ENCODE measurements around the gene CRACR2B.

Gene CRACR2B

DNA sequence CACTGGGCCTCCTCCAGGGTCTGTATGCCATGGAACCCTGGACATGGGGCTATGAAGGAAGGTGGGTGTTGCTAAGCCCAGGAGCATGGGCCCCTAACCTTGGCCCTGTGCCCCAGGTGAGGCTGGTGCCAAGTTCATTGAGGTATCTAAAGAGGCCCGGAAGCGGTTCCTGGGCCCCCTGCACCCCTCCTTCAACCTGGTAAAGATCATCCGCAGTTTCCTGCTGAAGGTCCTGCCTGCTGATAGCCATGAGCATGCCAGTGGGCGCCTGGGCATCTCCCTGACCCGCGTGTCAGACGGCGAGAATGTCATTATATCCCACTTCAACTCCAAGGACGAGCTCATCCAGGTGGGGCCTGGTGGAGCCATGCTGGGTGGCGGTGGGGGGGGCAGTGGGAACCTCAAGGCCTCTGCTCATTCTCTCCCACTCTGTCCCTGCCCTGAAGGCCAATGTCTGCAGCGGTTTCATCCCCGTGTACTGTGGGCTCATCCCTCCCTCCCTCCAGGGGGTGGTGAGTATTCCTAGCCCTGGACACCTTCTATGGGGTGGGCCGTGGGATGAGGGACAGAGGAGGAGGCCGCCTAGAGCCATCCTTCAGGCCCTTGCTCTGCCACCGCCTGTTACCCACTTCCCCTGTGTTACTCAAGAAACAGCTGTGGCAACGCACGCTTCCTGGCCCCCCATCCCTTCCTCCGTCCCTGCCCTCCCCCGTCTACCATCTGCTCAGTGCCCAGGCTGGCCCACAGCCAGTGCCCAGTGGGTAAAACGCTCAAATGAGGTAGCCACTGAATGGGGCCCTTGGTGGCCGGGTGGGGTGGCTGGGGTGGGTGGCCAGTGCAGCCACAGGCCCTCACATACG is 6.0 kb upstream of the CRACR2B start:
- Histone ChIP-seq H4K20me1 (ENCODE audit: control insufficient read depth, insufficient read depth, low read depth, low read length) (peaks cover 11% of the 10 kb centered on the region), H3F3A (ENCODE audit: control insufficient read depth, insufficient read depth) (peaks cover 5% of the 10 kb centered on the region; the same call in 1 of the 2 replicates), H3K4me3 (ENCODE audit: low read length) (no peak overlapping the region), H3K4me1 (ENCODE audit: control insufficient read depth, low read length) (peaks cover 22% of the 10 kb centered on the region), H3K9me3 (ENCODE audit: control insufficient read depth, insufficient read depth, low read length) (no peaks in the 10 kb centered on the region), H3K27ac (ENCODE audit: low read depth, low read length) (no peak overlapping the region), H3K9me2 (replicated peaks; ENCODE audit: control insufficient read depth, low read length) (no peaks in the 10 kb centered on the region), H3K79me2 (ENCODE audit: control insufficient read depth, low read length) (peaks cover 16% of the 10 kb centered on the region), H3K36me3 (ENCODE audit: control insufficient read depth, low read length) (peaks cover 13% of the 10 kb centered on the region), H3K27me3 (ENCODE audit: control insufficient read depth, low read length) (peaks cover under 1% of the 10 kb centered on the region), H3K4me2 (ENCODE audit: low read length) (no peak overlapping the region; the same call in 1 of the 2 replicates)
- TF ChIP-seq, protein P1, sequence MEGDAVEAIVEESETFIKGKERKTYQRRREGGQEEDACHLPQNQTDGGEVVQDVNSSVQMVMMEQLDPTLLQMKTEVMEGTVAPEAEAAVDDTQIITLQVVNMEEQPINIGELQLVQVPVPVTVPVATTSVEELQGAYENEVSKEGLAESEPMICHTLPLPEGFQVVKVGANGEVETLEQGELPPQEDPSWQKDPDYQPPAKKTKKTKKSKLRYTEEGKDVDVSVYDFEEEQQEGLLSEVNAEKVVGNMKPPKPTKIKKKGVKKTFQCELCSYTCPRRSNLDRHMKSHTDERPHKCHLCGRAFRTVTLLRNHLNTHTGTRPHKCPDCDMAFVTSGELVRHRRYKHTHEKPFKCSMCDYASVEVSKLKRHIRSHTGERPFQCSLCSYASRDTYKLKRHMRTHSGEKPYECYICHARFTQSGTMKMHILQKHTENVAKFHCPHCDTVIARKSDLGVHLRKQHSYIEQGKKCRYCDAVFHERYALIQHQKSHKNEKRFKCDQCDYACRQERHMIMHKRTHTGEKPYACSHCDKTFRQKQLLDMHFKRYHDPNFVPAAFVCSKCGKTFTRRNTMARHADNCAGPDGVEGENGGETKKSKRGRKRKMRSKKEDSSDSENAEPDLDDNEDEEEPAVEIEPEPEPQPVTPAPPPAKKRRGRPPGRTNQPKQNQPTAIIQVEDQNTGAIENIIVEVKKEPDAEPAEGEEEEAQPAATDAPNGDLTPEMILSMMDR (IDR thresholded peaks at IDR 0.05; ENCODE audit: low read depth, low read length, poor library complexity, severe bottlenecking) = no peak
- TF ChIP-seq EZH2phosphoT487 (IDR thresholded peaks at IDR 0.05; ENCODE audit: borderline replicate concordance, low read length) = no peak

DNA sequence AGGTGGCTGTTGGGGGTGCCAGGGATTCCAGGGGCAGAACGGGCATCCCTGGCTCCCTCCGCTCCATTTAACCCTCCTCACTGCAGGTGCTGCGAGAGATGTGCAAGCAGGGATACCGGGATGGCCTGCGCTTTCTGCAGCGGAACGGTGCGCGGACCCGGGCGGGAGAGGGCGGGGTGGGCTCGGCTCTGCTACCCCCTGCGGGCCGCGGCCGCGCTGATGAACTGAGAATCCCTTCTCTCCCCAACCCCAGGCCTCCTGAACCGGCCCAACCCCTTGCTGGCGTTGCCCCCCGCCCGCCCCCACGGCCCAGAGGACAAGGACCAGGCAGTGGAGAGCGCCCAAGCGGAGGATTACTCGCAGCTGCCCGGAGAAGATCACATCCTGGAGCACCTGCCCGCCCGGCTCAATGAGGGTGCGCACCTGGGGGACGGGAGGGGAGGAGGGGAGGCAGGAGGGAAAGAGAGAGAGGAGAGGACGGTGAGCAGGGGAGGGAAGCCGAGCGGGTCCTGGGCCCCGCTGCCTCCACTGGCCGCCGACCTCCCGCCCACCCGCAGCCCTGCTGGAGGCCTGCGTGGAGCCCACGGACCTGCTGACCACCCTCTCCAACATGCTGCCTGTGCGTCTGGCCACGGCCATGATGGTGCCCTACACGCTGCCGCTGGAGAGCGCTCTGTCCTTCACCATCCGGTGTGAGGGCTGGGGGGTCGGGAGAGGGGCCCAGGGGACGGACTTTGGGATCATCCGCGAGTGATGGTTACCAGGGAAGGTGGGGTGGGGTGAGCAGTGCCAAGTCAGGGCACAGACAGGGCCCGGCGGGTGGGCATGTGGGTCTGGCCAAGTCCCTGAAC is 4.1 kb upstream of the CRACR2B start:
- Histone ChIP-seq H4K20me1 (ENCODE audit: control insufficient read depth, insufficient read depth, low read depth, low read length) (peaks cover 11% of the 10 kb centered on the region), H3K9me2 (replicated peaks; ENCODE audit: control insufficient read depth, low read length) (no peaks in the 10 kb centered on the region), H3K9me3 (ENCODE audit: control insufficient read depth, insufficient read depth, low read length) (no peaks in the 10 kb centered on the region), H3K36me3 (ENCODE audit: control insufficient read depth, low read length) (peaks cover 13% of the 10 kb centered on the region), H3K4me1 (ENCODE audit: control insufficient read depth, low read length) (peaks cover 40% of the 10 kb centered on the region), H3K27me3 (ENCODE audit: control insufficient read depth, low read length) (peaks cover 19% of the 10 kb centered on the region), H3K79me2 (ENCODE audit: control insufficient read depth, low read length) (peaks cover 16% of the 10 kb centered on the region), H3F3A (ENCODE audit: control insufficient read depth, insufficient read depth) (no peaks in the 10 kb centered on the region), H3K4me2 (ENCODE audit: low read length) (no peak overlapping the region), H3K27ac (ENCODE audit: low read depth, low read length) (no peak overlapping the region), H3K4me3 (ENCODE audit: low read length) (no peak overlapping the region)
- no peak for TF ChIP-seq EZH2phosphoT487 (IDR thresholded peaks at IDR 0.05; ENCODE audit: borderline replicate concordance, low read length)
- TF ChIP-seq, protein P1 (IDR thresholded peaks at IDR 0.05; ENCODE audit: low read depth, low read length, poor library complexity, severe bottlenecking) = no peak

DNA sequence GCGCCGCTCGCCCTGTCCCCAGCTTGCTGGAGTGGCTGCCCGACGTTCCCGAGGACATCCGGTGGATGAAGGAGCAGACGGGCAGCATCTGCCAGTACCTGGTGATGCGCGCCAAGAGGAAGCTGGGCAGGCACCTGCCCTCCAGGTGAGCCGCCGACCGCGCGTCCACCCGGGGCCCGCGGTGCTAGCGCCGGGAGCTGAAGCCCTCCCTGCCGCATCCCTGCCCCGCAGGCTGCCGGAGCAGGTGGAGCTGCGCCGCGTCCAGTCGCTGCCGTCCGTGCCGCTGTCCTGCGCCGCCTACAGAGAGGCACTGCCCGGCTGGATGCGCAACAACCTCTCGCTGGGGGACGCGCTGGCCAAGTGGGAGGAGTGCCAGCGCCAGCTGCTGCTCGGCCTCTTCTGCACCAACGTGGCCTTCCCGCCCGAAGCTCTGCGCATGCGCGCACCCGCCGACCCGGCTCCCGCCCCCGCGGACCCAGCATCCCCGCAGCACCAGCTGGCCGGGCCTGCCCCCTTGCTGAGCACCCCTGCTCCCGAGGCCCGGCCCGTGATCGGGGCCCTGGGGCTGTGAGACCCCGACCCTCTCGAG is 3.3 kb upstream of the CRACR2B start:
- no peak overlapping the region for H3K4me2 ChIP-seq (ENCODE audit: low read length)
- no peak overlapping the region for H3K27ac ChIP-seq (ENCODE audit: low read depth, low read length)
- no peak for TF ChIP-seq EZH2phosphoT487 (IDR thresholded peaks at IDR 0.05; ENCODE audit: borderline replicate concordance, low read length)
- TF ChIP-seq, protein P1 (IDR thresholded peaks at IDR 0.05; ENCODE audit: low read depth, low read length, poor library complexity, severe bottlenecking) = no peak

More for the DNA sequence above, 3.3 kb upstream of the CRACR2B start:
- H3K36me3 ChIP-seq (ENCODE audit: control insufficient read depth, low read length) = peaks cover 13% of the 10 kb centered on the region
- H3K9me3 ChIP-seq (ENCODE audit: control insufficient read depth, insufficient read depth, low read length) = no peaks in the 10 kb centered on the region
- no peaks in the 10 kb centered on the region for H3F3A ChIP-seq (ENCODE audit: control insufficient read depth, insufficient read depth)
- no peak overlapping the region for H3K4me3 ChIP-seq (ENCODE audit: low read length)
- peaks cover 42% of the 10 kb centered on the region for H3K4me1 ChIP-seq (ENCODE audit: control insufficient read depth, low read length)
- peaks cover 11% of the 10 kb centered on the region for H4K20me1 ChIP-seq (ENCODE audit: control insufficient read depth, insufficient read depth, low read depth, low read length)
- H3K79me2 ChIP-seq (ENCODE audit: control insufficient read depth, low read length) = peaks cover 16% of the 10 kb centered on the region
- H3K27me3 ChIP-seq (ENCODE audit: control insufficient read depth, low read length) = peaks cover 26% of the 10 kb centered on the region
- no peaks in the 10 kb centered on the region for H3K9me2 ChIP-seq (replicated peaks; ENCODE audit: control insufficient read depth, low read length)

All from DOHH2 (cell line).